ENCODE results near the gene FXYD1.

DNA sequence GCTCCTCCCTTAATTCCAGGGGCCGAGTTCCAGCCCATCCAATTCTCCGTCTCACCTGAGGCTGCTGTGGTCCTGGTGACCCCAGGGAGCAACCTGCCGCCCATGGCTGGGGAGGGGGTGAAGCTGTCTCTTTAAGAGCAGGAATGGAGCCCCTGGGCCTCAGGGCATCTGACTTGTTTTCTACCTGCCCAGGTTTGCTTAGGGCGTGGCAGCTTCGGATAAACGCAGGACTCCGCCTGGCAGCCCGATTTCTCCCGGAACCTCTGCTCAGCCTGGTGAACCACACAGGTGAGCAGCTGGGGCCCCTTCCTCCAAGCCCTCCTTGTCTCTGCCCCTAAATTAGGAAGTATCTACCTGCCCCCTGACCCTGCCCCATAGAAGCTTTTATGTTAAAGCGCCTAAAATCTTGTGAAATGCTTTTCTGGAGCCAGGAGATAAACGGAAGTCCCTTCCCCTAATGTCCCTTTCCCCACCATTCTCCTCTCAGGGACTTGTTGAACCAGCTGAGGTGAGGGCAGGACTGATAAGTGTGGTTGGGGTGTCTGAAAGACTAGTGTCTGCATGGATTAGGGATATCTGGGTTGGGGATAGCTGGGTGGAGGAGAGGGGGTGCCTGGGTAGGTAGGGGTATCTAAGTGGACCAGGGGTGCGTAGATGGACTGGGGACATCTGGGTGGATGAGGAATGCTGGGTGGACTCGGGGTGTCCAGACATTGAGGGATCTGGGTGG lies 22.4 kb upstream of the FXYD1 start:
- TF ChIP-seq EZH2phosphoT487 (IDR thresholded peaks at IDR 0.05) (no peak), EZH2 (IDR thresholded peaks at IDR 0.05) (no peak)
- TF ChIP-seq, protein P1, sequence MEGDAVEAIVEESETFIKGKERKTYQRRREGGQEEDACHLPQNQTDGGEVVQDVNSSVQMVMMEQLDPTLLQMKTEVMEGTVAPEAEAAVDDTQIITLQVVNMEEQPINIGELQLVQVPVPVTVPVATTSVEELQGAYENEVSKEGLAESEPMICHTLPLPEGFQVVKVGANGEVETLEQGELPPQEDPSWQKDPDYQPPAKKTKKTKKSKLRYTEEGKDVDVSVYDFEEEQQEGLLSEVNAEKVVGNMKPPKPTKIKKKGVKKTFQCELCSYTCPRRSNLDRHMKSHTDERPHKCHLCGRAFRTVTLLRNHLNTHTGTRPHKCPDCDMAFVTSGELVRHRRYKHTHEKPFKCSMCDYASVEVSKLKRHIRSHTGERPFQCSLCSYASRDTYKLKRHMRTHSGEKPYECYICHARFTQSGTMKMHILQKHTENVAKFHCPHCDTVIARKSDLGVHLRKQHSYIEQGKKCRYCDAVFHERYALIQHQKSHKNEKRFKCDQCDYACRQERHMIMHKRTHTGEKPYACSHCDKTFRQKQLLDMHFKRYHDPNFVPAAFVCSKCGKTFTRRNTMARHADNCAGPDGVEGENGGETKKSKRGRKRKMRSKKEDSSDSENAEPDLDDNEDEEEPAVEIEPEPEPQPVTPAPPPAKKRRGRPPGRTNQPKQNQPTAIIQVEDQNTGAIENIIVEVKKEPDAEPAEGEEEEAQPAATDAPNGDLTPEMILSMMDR (IDR thresholded peaks at IDR 0.05) = no peak

Data from neural progenitor cell (in vitro differentiated cells).